Lower lobe of right lung (tissue), 2 donors: Measurements from ENCODE around the gene SCN1B. TPM values are rescaled to one million over a fixed set of nuclear protein-coding genes. Genes with fewer than 3 reads are reported as not detected.
"Not testable (repeated sequence)": the region's sequence is repeated elsewhere in the genome, so short reads cannot be mapped to it uniquely, and the experiment has no call there.

Experiments
- ATAC-seq, 2 donors: fragments of 200-7000 bp; cut with Tn5 transposase; one replicate each; pipeline ENCODE4 v1.9.1; 2020 to 2022; ENCODE audit warnings: mild to moderate bottlenecking in 2 of 2, moderate library complexity in 2 of 2
- DNase-seq: peaks from one replicate; pipeline ENCODE4 v3.0.0-alpha.2; 2020
- H3K27ac ChIP-seq: fragments of 200-600 bp; one replicate; pipeline ENCODE4 v1.8.0; 2022
- H3K27me3 ChIP-seq: fragments of 200-600 bp; one replicate; pipeline ENCODE4 v1.8.0; 2022; ENCODE audit warnings: low read depth
- H3K36me3 ChIP-seq: fragments of 200-600 bp; one replicate; pipeline ENCODE4 v1.8.0; 2022; ENCODE audit warnings: mild to moderate bottlenecking
- H3K4me1 ChIP-seq: fragments of 200-600 bp; one replicate; pipeline ENCODE4 v1.8.0; 2022
- H3K4me3 ChIP-seq: fragments of 200-600 bp; one replicate; pipeline ENCODE4 v1.8.0; 2022; ENCODE audit warnings: mild to moderate bottlenecking
- H3K9me3 ChIP-seq: fragments of 200-600 bp; one replicate; pipeline ENCODE4 v1.8.0; 2022
- intact Hi-C: fragments of 100-400 bp; cut with DNase I; formaldehyde crosslinking; loops from one replicate; pipeline ENCODE4 v1.11.0; 2022
- total RNA-seq: library from RNA; stranded (reverse); fragmentation: NEBNext Ultra II Directional; extraction: Animal tissue kit (Norgen Biotek cat#: 25700); gene quantifications from one replicate; pipeline ENCODE4 v1.2.1, GENCODE V29; 2021
- TF ChIP-seq, protein P1 (sequence below): fragments of 200-600 bp; IDR thresholded peaks from one replicate; pipeline ENCODE4 v1.8.0; 2022; ENCODE audit warnings: antibody characterized with exemption, mild to moderate bottlenecking
- donor health status: DM: no; HTN: yes; CAD: no; lungs with severe emphysema.

Gene SCN1B
- total RNA-seq, 1 donor from 2014 or later, result 9.8 TPM

GRCh38 chr19:35013820-35014754 is 16.2 kb upstream of the SCN1B start:
- intact Hi-C loops, result loop anchor here (5.0 kb wide), 1 partner anchor 42 kb away; no protein-coding TSS in a partner anchor
- ATAC-seq, result peak; percentile 9 to 37
- no peaks in the 10 kb centered on the region for H3K9me3 ChIP-seq

GRCh38 chr19:35014774-35015173 is 15.5 kb upstream of the SCN1B start:
- H3K36me3 ChIP-seq, result peaks cover 87% of the 10 kb centered on the region
- H3K9me3 ChIP-seq, DNase-seq, ATAC-seq, H3K27me3 ChIP-seq, H3K4me3 ChIP-seq: not testable (repeated sequence)
- intact Hi-C loops, result loop anchor here (5.0 kb wide), 1 partner anchor 42 kb away; no protein-coding TSS in a partner anchor
- H3K27ac ChIP-seq, result peak overlapping the region; percentile 13
- H3K4me1 ChIP-seq, result peaks cover 48% of the 10 kb centered on the region

More at GRCh38 chr19:35013820-35014754, 16.2 kb upstream of the SCN1B start:
- DNase-seq, result no peak
- H3K27me3 ChIP-seq, result no peaks in the 10 kb centered on the region
- no peak overlapping the region for H3K4me3 ChIP-seq
- peaks cover 87% of the 10 kb centered on the region for H3K36me3 ChIP-seq
- TF ChIP-seq, protein P1, sequence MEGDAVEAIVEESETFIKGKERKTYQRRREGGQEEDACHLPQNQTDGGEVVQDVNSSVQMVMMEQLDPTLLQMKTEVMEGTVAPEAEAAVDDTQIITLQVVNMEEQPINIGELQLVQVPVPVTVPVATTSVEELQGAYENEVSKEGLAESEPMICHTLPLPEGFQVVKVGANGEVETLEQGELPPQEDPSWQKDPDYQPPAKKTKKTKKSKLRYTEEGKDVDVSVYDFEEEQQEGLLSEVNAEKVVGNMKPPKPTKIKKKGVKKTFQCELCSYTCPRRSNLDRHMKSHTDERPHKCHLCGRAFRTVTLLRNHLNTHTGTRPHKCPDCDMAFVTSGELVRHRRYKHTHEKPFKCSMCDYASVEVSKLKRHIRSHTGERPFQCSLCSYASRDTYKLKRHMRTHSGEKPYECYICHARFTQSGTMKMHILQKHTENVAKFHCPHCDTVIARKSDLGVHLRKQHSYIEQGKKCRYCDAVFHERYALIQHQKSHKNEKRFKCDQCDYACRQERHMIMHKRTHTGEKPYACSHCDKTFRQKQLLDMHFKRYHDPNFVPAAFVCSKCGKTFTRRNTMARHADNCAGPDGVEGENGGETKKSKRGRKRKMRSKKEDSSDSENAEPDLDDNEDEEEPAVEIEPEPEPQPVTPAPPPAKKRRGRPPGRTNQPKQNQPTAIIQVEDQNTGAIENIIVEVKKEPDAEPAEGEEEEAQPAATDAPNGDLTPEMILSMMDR, result no peak
- peaks cover 48% of the 10 kb centered on the region for H3K4me1 ChIP-seq
- H3K27ac ChIP-seq, result peak overlapping the region; percentile 13

GRCh38 chr19:35015270-35015953 is 14.9 kb upstream of the SCN1B start:
- Histone ChIP-seq H3K4me1 (peaks cover 47% of the 10 kb centered on the region), H3K9me3 (no peaks in the 10 kb centered on the region), H3K27me3 (no peaks in the 10 kb centered on the region), H3K27ac (no peak overlapping the region), H3K36me3 (peaks cover 87% of the 10 kb centered on the region), H3K4me3 (no peak overlapping the region)
- TF ChIP-seq, protein P1, result no peak
- intact Hi-C loops, result no loop called here
- no peak for ATAC-seq
- DNase-seq, result no peak

DNA sequence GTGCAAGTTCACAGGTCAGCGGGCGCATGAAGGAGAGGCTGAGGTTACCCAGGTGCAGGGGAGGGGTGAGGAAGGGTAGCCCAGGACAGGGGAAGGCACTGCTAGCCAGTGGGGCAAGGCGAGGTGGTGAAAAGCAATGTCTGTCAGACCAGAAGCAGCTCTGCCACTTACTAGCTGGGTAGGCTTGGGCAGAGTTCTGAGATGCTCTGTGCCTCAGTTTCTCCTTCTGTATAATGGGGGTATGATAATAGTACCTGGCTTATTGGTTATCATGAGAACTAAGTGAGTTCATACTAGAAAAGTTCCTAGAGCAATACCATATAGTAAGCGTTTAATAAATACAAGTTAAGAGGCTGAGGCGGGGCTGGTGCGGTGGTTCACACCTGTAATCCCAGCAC is 14.3 kb upstream of the SCN1B start:
- TF ChIP-seq, protein P1, result no peak
- Histone ChIP-seq H3K9me3 (no peaks in the 10 kb centered on the region), H3K4me1 (peaks cover 42% of the 10 kb centered on the region), H3K27me3 (no peaks in the 10 kb centered on the region), H3K36me3 (peaks cover 87% of the 10 kb centered on the region), H3K4me3 (no peak overlapping the region), H3K27ac (no peak overlapping the region)
- no peak for ATAC-seq
- intact Hi-C loops, result no loop called here
- no peak for DNase-seq

DNA sequence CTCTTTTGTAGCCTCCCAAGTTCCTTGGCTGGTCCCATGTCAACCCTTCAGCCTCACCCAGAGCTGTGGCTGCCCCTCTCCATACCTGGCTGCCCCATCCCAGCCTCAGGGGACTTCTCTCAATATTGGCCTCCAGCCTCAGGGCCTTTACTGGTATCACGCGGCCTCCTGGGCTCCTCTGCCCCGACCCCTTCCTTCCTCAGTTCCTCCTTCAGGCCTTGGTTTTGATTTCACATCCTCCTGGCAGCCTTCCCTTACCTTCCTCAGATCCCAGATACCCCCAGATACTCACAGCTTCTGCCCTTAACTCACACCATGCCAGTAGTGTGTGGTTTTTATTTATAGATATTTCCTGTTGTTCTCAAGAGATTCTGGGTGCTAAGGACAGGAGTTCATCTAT is 12.8 kb upstream of the SCN1B start:
- Histone ChIP-seq H3K9me3 (no peaks in the 10 kb centered on the region), H3K36me3 (peaks cover 87% of the 10 kb centered on the region), H3K27ac (no peak overlapping the region), H3K4me3 (no peak overlapping the region), H3K4me1 (peaks cover 29% of the 10 kb centered on the region), H3K27me3 (no peaks in the 10 kb centered on the region)
- DNase-seq, result no peak
- TF ChIP-seq, protein P1, result no peak
- intact Hi-C loops, result no loop called here
- ATAC-seq, result no peak
